Right lobe of liver (tissue), 4 donors: ENCODE results near the gene RALB.

Experiments used
- CTCF ChIP-seq, 4 donors: fragments of 200-600 bp in 3 of 4; fragments of 450-650 bp in 1 of 4; IDR thresholded peaks; one replicate each; pipeline versions ENCODE4 v1.5.1 to v1.8.0; 2016 to 2022; ENCODE audit warnings: antibody characterized with exemption in 4 of 4, mild to moderate bottlenecking in 2 of 4
- POLR2A ChIP-seq: fragments of 450-650 bp; IDR thresholded peaks from one replicate; pipeline ENCODE4 v1.6.1; 2017; ENCODE audit warnings: antibody characterized with exemption, mild to moderate bottlenecking
- donor health status: DM: no; HTN: no; CAD: no.
- donor health status: DM: no; HTN: no; CAD: no.
- donor health status: DM: no; HTN: yes; CAD: no.

GRCh38 chr2:120236791-120237190, 15.9 kb upstream of the RALB start:
- TF ChIP-seq POLR2A (no peak), CTCF (IDR thresholded peaks at IDR 0.05) (no peak)
